COLO668 (cell line): Measurements from ENCODE around the gene SBF2.
"Not testable (repeated sequence)": the region's sequence is repeated elsewhere in the genome, so short reads cannot be mapped to it uniquely, and the experiment has no call there.

Experiments
- DNase-seq: peaks from one replicate; lab custom pipeline; 2025; ENCODE audit not compliant: unreplicated experiment; lab: John Stamatoyannopoulos, UW

Gene SBF2

GRCh38 chr11:10122326-10123197, 171.5 kb downstream of the SBF2 start:
- no peak for DNase-seq

GRCh38 chr11:10118865-10119264, 175.2 kb downstream of the SBF2 start:
- no peak for DNase-seq

- DNase-seq = no peak
Measured at GRCh38 chr11:10117709-10118351, 176.2 kb downstream of the SBF2 start.

GRCh38 chr11:10116588-10116987, 177.4 kb downstream of the SBF2 start:
- DNase-seq = no peak

- DNase-seq = no peak
Measured at GRCh38 chr11:10114593-10115404, 179.2 kb downstream of the SBF2 start.

GRCh38 chr11:10113852-10114251, 180.2 kb downstream of the SBF2 start:
- no peak for DNase-seq

GRCh38 chr11:10109806-10110205, 184.2 kb downstream of the SBF2 start:
- no peak for DNase-seq

GRCh38 chr11:10108915-10109680, 184.9 kb downstream of the SBF2 start:
- DNase-seq = no peak

- no peak for DNase-seq
Measured at GRCh38 chr11:10107497-10107896, 186.5 kb downstream of the SBF2 start.

- DNase-seq = no peak
Measured at GRCh38 chr11:10097615-10098014, 196.4 kb downstream of the SBF2 start.

GRCh38 chr11:10096987-10097386, 197.0 kb downstream of the SBF2 start:
- no peak for DNase-seq

- DNase-seq = no peak
Measured at GRCh38 chr11:10095412-10096208, 198.4 kb downstream of the SBF2 start.

- no peak for DNase-seq
Measured at GRCh38 chr11:10092426-10092825, 201.6 kb downstream of the SBF2 start.

- no peak for DNase-seq
Measured at GRCh38 chr11:10091314-10092045, 202.5 kb downstream of the SBF2 start.

GRCh38 chr11:10087923-10088225, 206.1 kb downstream of the SBF2 start:
- DNase-seq = not testable (repeated sequence)

- DNase-seq = no peak
Measured at GRCh38 chr11:10087186-10087922, 206.7 kb downstream of the SBF2 start.

- DNase-seq = no peak
Measured at GRCh38 chr11:10080138-10080537, 213.9 kb downstream of the SBF2 start.

- peak; percentile 32 for DNase-seq
Measured at GRCh38 chr11:10076458-10077141, 217.4 kb downstream of the SBF2 start.
